GM19467 (cell line): Measurements from ENCODE around the gene RP9.

ENCODE experiments used
- ATAC-seq: cut with Tn5 transposase; IDR thresholded peaks from one replicate; pipeline ENCODE4 v1.9.1; 2021; ENCODE audit warnings: mild to moderate bottlenecking, moderate library complexity; ENCODE audit not compliant: unreplicated experiment

Gene RP9

DNA sequence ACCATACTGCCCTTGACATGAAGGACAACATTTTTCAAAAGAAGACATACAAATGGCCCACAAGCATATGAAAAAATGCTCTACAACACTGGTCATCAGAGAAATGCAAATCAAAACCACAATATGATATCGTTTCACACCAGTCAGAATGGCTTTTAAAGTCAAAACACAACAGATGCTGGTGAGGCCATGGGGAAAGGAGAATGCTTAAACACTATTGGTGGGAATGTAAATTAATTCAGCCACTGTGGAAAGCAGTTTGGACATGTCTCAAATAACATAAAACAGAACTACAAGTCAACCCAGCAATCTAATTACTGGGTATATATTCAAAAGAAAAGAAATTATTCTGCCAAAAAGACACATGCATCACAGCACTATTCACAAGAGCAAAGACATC is 42.4 kb downstream of the RP9 start:
- no peak for ATAC-seq

DNA sequence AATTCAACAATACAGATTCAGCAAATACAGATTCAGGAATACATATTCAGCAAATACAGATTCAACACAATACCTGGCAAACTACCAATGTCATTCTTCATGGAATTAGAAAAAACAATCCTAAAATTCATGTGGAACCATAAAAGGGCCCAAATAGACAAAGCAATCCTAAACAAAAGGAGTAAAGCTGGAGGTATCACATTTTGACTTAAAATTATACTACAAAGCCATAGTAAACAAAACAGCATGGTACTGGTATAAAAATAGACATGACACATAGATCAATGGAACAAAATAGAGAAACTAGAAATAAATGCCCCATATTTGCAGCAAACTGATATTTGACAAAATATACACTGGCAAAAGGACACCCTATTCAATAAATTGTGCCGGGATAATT is 43.2 kb downstream of the RP9 start:
- no peak for ATAC-seq

DNA sequence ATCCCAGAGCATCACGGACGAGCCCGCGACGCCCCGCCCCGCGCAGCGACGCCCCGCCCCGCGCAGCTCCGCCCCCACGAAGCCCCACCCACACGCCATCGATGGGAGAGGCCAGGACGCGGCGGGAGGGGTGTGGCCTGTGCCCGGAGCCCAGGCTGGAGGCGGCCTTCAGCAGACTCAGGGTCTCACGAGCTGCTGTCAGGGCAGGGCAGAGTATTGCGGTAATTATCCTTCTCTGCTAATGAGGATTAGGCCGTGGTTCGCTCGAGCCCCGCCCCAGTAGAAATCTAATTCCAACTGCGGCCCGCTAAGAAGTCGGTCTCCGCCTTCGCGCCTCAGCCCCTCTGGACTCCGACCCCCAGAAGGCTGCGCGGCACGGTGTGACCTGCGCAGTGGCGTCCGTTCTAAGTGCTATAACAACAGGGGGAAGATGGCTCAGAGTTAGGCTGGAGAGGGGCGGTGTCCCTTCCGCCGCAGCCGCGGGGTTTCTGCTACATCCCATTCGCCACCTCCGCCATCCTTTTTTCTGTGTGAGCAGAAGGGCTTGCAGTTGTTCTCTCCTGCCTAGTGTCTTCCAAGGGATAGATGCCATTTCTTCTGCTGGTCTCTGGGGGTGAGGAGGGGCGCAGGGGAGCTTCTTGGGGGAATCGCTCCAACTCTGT is 46.3 kb downstream of the RP9 start:
- peak; percentile 96 for ATAC-seq

DNA sequence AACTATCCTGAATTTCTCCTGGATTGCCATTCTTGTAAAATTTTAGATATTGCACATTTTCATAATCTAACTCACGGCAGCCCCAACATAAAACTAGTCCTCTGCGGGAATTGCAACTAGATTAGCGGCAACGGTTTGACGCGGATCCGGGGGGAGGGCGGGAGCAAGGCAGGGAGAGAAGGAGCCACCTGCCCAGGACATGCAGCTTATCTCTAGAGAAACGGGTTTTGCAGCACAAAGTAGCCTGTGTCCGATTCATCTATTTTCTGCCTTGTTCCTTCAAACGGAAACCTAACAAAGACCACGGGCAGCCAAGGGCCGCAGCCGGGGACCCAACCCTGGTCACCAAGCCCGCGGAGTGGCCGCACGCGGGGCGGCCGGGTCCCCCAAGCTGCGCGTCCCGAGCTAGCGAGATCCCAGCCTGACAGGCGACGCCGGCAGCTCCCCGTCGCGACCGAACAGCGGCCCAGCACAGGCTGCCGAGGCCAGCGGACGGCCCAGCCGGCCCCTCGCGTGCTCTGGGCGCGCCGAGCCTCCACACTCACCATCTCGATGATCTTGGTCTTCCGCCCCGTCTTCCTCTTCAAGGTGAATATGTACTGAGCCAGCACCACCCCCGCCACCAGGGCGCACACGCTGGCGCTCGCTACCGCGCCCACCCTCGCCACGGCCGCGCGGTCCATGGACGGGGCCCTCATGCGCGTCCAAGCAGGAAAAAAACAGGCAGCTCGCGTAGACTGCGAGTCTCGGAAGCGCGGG is 47.0 kb downstream of the RP9 start, which contains the start of gene NT5C3A:
Gene NT5C3A (minus strand): TSS at position 754 of the 759 bp plus-strand sequence. CDS start 71 bp downstream, at position 683.
- ATAC-seq, result peak; percentile 46

DNA sequence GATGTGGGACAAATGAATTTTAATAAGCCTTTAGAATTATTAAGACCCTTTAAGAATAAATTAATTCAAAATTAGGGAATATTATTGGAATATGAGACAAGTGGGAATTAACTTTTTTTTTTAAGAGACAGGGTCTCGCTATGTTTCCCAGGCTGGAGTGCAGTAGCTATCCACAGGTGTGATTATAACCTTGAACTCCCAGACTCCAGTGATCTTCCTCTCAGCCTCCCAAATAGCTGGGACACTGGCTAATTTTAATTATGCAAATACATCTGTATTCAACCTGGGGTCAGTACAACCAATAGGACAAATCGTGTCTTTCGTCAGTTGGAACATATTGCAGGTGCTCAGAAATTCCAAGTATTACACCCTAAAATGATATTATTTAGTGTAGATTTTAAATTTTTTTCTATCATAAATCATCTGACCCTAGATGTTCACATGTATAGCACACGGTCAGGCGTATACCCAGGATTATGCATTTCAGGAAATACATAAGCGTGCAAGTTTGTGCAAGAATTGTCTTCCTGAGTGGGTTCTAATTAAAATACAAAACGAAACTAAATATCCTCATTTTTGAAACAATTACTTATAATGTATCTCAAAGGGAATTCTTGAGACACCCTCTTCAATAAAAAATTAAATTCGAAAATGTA is 47.8 kb downstream of the RP9 start:
- no peak for ATAC-seq

DNA sequence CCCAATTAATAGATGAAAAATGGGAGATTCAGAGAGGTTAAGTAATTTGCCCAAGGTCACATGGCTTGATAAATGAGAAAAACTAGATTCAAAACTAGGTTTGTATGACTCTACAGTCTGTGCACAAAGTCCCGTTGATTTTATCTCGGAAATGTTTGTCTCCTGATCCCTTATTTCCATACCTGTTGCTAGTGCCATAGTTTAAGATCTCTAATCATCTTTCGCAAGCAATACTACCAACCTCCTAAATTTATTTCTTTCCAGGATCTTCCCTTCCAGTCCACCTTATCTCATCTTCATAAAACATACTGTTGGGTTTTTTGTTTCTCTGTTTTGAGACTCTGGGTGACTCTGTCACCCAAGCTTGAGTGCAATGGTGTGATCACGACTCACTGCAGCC is 49.6 kb downstream of the RP9 start:
- ATAC-seq, result no peak

DNA sequence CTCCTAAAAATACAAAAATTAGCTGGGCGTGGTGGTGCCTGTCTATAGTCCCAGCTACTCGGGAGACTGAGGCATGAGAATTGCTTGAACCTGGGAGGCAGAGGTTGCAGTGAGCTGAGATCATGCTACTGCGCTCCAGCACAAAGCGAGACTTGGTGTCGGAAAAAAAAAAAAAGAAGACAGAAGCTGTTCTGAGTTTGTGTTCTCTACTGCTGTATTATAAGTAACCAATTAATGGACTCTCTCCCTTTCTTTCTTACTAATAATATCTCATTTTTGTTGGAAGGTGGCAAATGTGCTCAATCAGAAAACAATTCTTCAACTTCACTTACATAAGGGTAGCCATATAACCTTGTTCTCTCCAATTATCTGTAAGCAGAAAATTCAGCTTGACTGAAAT is 54.0 kb downstream of the RP9 start:
- no peak for ATAC-seq

DNA sequence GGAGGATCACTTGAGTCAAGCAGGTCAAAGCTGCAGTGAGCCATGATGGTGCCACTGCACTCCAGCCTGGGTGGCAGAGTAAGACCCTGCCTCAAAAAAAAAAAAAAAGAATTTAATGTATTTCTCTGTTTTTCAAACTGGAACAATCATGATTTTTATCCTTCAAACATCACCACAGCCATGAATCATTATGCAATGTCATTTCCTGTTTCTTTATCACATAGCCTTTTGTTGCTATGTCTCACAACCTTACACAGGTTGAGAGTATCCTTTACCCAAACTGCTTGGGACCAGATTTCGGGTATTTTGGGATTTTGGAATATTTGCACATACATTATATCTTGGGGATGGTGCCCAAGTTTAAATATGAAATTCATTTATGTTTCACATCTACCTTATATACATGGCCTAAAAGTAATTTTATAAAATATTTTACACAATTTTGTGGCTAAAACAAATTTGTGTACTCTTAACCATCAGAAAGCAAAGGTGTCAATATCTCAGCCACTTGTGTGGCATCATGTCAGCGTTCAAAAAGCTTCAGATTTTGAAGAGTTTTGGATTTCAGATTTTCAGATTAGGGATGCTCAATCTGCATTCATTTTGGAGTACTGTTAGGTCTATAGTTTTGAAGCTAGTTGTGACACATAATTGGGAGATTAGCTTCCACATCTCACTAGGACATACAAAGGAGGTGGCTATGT is 54.8 kb downstream of the RP9 start:
- ATAC-seq, result no peak

DNA sequence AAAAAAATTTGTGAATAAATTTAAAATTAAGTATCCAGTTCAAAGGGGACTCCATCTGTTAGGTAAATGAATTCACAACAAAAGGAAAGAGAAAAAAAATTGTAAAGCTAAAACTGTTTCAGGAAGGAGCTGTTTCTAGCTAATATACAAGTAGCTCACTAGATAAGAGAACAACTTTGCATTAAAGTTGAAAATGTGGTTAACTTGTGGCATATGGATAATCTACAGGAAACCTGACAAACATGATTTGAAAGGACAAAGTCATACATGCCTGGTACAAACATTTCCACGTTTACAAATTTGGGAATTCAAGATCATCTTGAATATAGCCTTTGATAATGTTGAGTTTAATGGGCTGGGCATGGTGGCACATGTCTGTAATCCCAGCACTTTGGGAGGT is 55.5 kb downstream of the RP9 start:
- ATAC-seq, result no peak

DNA sequence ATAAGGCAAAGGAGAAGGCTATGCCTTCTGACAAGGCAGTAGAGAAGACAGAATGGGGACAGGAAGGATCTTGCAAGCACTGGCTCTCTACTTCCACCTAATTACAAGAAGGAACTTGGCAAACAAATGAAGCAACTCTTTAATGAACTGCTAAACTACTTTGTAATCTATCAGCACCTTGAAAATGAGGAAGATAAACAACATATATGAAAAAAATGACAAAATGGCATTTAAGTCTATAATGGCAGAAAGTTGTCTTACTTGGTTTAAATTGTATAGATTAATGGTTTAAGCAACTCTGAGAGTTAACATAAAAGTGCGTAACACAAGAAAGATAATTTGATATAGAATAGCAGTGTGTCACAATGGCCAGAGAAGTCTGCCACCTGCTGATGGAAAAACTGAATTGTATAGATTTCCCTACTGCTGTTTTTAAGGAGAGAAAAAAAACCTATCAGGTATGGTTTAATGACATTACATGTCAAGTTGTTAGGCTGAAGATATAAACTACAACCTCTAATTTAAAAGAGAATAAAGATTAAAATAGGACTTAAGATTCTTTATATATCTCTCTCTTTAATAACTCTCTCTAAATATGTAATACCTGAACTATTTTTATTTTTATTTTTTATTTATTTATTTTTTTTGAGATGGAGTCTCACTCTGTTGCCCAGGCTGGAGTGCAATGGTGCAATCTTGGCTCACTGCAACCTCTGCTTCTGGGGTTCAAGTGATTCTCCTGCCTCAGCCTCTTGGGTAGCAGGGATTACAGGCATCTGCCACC is 58.5 kb downstream of the RP9 start:
- ATAC-seq, result peak; percentile 51

DNA sequence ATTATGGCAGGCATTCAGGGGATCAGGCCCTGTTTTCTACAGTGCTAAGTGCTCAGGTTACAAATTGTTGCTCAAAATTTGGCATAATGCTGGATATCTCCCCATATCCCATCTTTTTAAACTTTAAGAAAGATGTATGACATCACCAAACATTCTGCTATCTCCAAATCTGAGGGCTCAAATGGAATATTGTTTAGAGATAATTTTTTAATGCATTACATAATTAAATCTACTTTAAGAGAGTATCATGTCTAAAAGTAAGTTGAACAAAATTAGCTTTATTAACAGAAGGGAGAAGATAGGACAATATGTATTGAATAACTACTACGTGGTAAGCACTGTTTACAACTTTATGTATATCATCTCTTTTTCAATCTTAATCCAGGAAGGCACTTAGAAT is 60.5 kb downstream of the RP9 start:
- ATAC-seq, result no peak

DNA sequence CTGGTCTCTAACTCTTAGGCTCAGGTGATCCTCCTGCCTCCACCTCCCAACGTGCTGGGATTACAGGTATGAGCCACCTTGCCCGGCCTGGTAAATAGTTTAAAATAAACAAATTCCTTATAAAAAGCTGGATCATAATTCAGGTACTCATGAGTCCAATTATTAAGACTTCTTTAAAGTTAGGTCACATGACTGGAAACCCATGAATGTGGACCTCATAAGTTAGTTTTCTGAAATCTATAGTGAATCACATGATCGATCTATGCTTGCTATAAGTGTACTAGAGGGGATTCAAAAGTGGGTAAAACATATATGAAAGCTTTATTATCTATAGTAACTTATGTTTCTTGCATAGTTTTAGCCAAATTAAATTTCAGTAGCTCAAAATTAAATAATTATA is 60.9 kb downstream of the RP9 start:
- ATAC-seq, result no peak

DNA sequence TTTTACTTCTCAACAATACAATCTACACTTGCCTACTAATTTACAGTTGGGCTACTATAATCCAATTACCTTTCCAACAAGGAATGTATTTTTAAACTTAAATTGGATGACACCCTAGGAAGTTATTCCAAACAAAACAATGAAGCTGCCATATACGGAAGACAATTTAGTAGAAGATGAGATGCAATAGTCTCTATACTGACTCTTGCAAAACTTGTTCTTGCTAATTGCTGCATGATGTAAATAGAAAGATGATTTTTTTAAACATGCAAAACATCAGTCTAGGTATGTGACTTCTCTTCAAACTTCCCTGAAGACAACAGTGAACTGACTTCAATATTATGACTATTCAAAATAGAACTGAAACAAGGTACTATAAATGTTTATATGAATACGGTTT is 64.2 kb downstream of the RP9 start:
- no peak for ATAC-seq
